SK-N-SH (cell line): ENCODE measurements around the gene WDR62. TPM values are rescaled to one million over a fixed set of nuclear protein-coding genes. Genes with fewer than 3 reads are reported as not detected.

Experiments
- CTCF ChIA-PET: fragments of 300-600, 350-600 bp; formaldehyde crosslinking; extraction: SDS; loops from one replicate; lab custom pipeline; 2021; lab: Yijun Ruan, JAX
- POLR2A ChIA-PET: fragments of 350-600 bp; sonication (Branson Sonifier 250); formaldehyde crosslinking; extraction: SDS; loops from one replicate; lab custom pipeline; 2020; ENCODE audit warnings: antibody characterized with exemption, inconsistent platforms; lab: Yijun Ruan, JAX
- DNase-seq: peaks from one replicate; pipeline ENCODE4 v3.0.0; 2012
- H2AFZ ChIP-seq: fragments of 200-600 bp; sonication (generic); 2 replicates; pipeline ENCODE4 v1.8.1; 2016; ENCODE audit warnings: antibody characterized with exemption, mild to moderate bottlenecking, low read depth
- H3F3A ChIP-seq: fragments of 200-600 bp; sonication (generic); replicated peaks from 2 replicates; pipeline ENCODE3; 2016; ENCODE audit warnings: antibody characterized with exemption, mild to moderate bottlenecking; ENCODE audit not compliant: insufficient read depth
- H3K27ac ChIP-seq, 2 experiments: fragments of 200-500 bp in 1 of 2; fragments of 200-600 bp in 1 of 2; sonication (Bioruptor generic) in 1 of 2; sonication (generic), shearing (Covaris generic) in 1 of 2; 2 replicates each; pipeline versions ENCODE4 v1.5.1 to v1.6.1; 2014 to 2016; ENCODE audit warnings: low read depth in 2 of 2, inconsistent platforms in 1 of 2, low read length in 1 of 2, mild to moderate bottlenecking in 1 of 2, mixed read lengths in 1 of 2
- H3K27me3 ChIP-seq: fragments of 200-600 bp; sonication (generic), shearing (Covaris generic); 2 replicates; pipeline ENCODE4 v1.6.1; 2016; ENCODE audit warnings: mixed run types; ENCODE audit not compliant: insufficient read depth
- H3K36me3 ChIP-seq, 2 experiments: fragments of 200-500 bp in 1 of 2; fragments of 200-600 bp in 1 of 2; sonication (Bioruptor generic) in 1 of 2; sonication (generic) in 1 of 2; replicated peaks in 1 of 2; 2 replicates each; pipeline versions ENCODE3 to v1.5.1; 2014 to 2016; ENCODE audit warnings: low read length in 1 of 2, mild to moderate bottlenecking in 1 of 2; ENCODE audit not compliant: insufficient read depth in 2 of 2, control insufficient read depth in 1 of 2
- H3K4me1 ChIP-seq, 2 experiments: fragments of 200-500 bp in 1 of 2; fragments of 200-600 bp in 1 of 2; sonication (Bioruptor generic) in 1 of 2; sonication (generic), shearing (Covaris generic) in 1 of 2; 2 replicates each; pipeline versions ENCODE4 v1.5.1 to v1.6.1; 2014 to 2016; ENCODE audit warnings: low read depth in 1 of 2, low read length in 1 of 2, mixed run types in 1 of 2; ENCODE audit not compliant: insufficient read depth in 2 of 2, control insufficient read depth in 1 of 2
- H3K4me2 ChIP-seq: fragments of 200-600 bp; sonication (generic), shearing (Covaris generic); 2 replicates; pipeline ENCODE4 v1.6.1; 2017; ENCODE audit warnings: mixed run types
- H3K4me3 ChIP-seq, 2 experiments: fragments of 200-500 bp in 1 of 2; fragments of 200-600 bp in 1 of 2; sonication (Bioruptor generic) in 1 of 2; sonication (generic), shearing (Covaris generic) in 1 of 2; 2 replicates each; pipeline versions ENCODE4 v1.5.1 to v1.8.1; 2014 to 2016; ENCODE audit warnings: low read depth in 2 of 2, inconsistent platforms in 1 of 2, low read length in 1 of 2, mild to moderate bottlenecking in 1 of 2, mixed read lengths in 1 of 2, moderate library complexity in 1 of 2
- H3K79me2 ChIP-seq: fragments of 200-600 bp; sonication (generic); 2 replicates; pipeline ENCODE4 v1.8.1; 2017; ENCODE audit warnings: mild to moderate bottlenecking; ENCODE audit not compliant: insufficient read depth
- H3K9ac ChIP-seq: fragments of 200-600 bp; sonication (generic); 2 replicates; pipeline ENCODE4 v1.6.1; 2017; ENCODE audit warnings: mixed run types
- H3K9me2 ChIP-seq: fragments of 200-600 bp; sonication (generic); 2 replicates; pipeline ENCODE4 v1.6.1; 2017; ENCODE audit warnings: mixed run types
- H3K9me3 ChIP-seq: fragments of 200-600 bp; sonication (generic); 2 replicates; pipeline ENCODE4 v1.6.1; 2017; ENCODE audit warnings: mixed run types, mild to moderate bottlenecking, moderate library complexity
- H4K20me1 ChIP-seq: fragments of 200-600 bp; sonication (generic); 2 replicates; pipeline ENCODE4 v1.6.1; 2017; ENCODE audit warnings: mild to moderate bottlenecking, mixed run types; ENCODE audit not compliant: insufficient read depth
- CTCF ChIP-seq: fragments of 200-600 bp; sonication (generic); IDR thresholded peaks from 2 replicates; pipeline ENCODE4 v1.6.1; 2017; ENCODE audit warnings: antibody characterized with exemption, mild to moderate bottlenecking, moderate library complexity
- ELF1 ChIP-seq: IDR thresholded peaks from 2 replicates; pipeline ENCODE4 v1.4.0; 2012
- EP300 ChIP-seq, 2 experiments: IDR thresholded peaks; 2 replicates each; pipeline versions ENCODE4 v1.4.0 to v1.6.1; 2012; ENCODE audit warnings: borderline replicate concordance in 1 of 2, low read depth in 1 of 2, low read length in 1 of 2
- FOSL2 ChIP-seq: IDR thresholded peaks from 2 replicates; pipeline ENCODE4 v1.4.0; 2012; ENCODE audit warnings: low read depth, mild to moderate bottlenecking, moderate library complexity, borderline replicate concordance
- JUND ChIP-seq: IDR thresholded peaks from 2 replicates; pipeline ENCODE4 v1.4.0; 2012
- MEF2A ChIP-seq: IDR thresholded peaks from 2 replicates; pipeline ENCODE4 v1.4.0; 2012; ENCODE audit warnings: low read depth, borderline replicate concordance
- NRF1 ChIP-seq: IDR thresholded peaks from 2 replicates; pipeline ENCODE4 v1.6.1; 2012; ENCODE audit warnings: low read depth, mild to moderate bottlenecking, low read length
- RAD21 ChIP-seq: IDR thresholded peaks from 2 replicates; pipeline ENCODE4 v1.6.1; 2012; ENCODE audit warnings: mild to moderate bottlenecking, low read length
- RXRA ChIP-seq: IDR thresholded peaks from 2 replicates; pipeline ENCODE4 v1.4.0; 2012; ENCODE audit warnings: low read depth, mild to moderate bottlenecking, borderline replicate concordance
- SIN3A ChIP-seq: IDR thresholded peaks from 2 replicates; pipeline ENCODE4 v1.6.1; 2012; ENCODE audit warnings: low read depth, mild to moderate bottlenecking, low read length, moderate library complexity, borderline replicate concordance
- SMC3 ChIP-seq: IDR thresholded peaks from 2 replicates; pipeline ENCODE4 v1.6.1; 2012; ENCODE audit warnings: low read depth, low read length, improper control_type of control experiment
- TEAD4 ChIP-seq: IDR thresholded peaks from 2 replicates; pipeline ENCODE4 v1.4.0; 2012; ENCODE audit warnings: mild to moderate bottlenecking, borderline replicate concordance; ENCODE audit not compliant: insufficient read depth
- USF1 ChIP-seq: IDR thresholded peaks from 2 replicates; pipeline ENCODE4 v1.4.0; 2012; ENCODE audit warnings: low read depth, borderline replicate concordance
- ZBTB33 ChIP-seq: IDR thresholded peaks from 2 replicates; pipeline ENCODE4 v1.4.0; 2012; ENCODE audit warnings: low read depth, borderline replicate concordance
- WGBS: methylation state at CpG from one replicate; pipeline ENCODE4 v1.1.6; 2017; ENCODE audit warnings: low lambda C conversion rate; 5-methylcytosine and 5-hydroxymethylcytosine counted together
- polyA plus RNA-seq, 3 experiments: library from polyadenylated mRNA; depleted of rRNA; stranded (reverse); fragments of >200 nt; gene quantifications; 2 replicates each; pipeline ENCODE4 v1.2.3, GENCODE V29; 2012
- TF ChIP-seq, protein P1 (sequence below): IDR thresholded peaks from 2 replicates; pipeline ENCODE4 v1.6.1; 2012; ENCODE audit warnings: mild to moderate bottlenecking, low read depth, low read length, moderate library complexity
- TF ChIP-seq, protein P2 (sequence below): fragments of 150-350 bp; IDR thresholded peaks from 2 replicates; pipeline ENCODE4 v1.6.1; 2016; ENCODE audit warnings: mild to moderate bottlenecking, low read depth, low read length

WDR62 gene
- polyA plus RNA-seq, 1 of the 3 experiments (the other 2 are of a cell fraction) = 5.3 TPM

- no peak for TF ChIP-seq TEAD4
- TF ChIP-seq USF1 = peak; percentile 76; the same call in 1 of the 2 replicates
- no peak for TF ChIP-seq CTCF
- no peak for TF ChIP-seq JUND
- TF ChIP-seq EP300 (IDR thresholded peaks at IDR 0.05; ENCODE audit: borderline replicate concordance in 1 of 2, low read depth in 1 of 2, low read length in 1 of 2) = 0 out of 4 replicates have a peak, but pooled peaks of 1 of the 2 experiments have one; percentile 2
- no peak for TF ChIP-seq ZBTB33
- no peak for TF ChIP-seq RAD21
Observed at GRCh38 chr19:36114721-36115452, 60.2 kb downstream of the WDR62 start, which contains the start of gene POLR2I (continued).

GRCh38 chr19:36115453-36116343 is 61.0 kb downstream of the WDR62 start, which contains the start of gene TBCB:
TSS of gene TBCB (plus strand) at chr19:36115468. CDS start at chr19:36115561, 93 bp downstream.
- no peaks in the 10 kb centered on the region for H3K27me3 ChIP-seq
- peak within 1 kb of the TSS; percentile 83 for H2AFZ ChIP-seq
- peak within 1 kb of the TSS; percentile 85 to 87 for H3K4me3 ChIP-seq
- DNase-seq = peak; percentile 90
- no peaks in the 10 kb centered on the region for H3F3A ChIP-seq
- H3K4me2 ChIP-seq = peak within 1 kb of the TSS; percentile 98
- POLR2A ChIA-PET = interaction anchor here (1.0 to 1.8 kb wide), 7 partner anchors 10 to 219 kb away, joined by 3 to 6 read pairs (median 4); partner anchors contain the start of genes ZNF146 and ZNF565
- H4K20me1 ChIP-seq = no peaks in the 10 kb centered on the region
- H3K79me2 ChIP-seq = peaks cover 46% of the 10 kb centered on the region; the same call in 1 of the 2 replicates
- H3K9ac ChIP-seq = peak within 1 kb of the TSS; percentile 69
- H3K9me3 ChIP-seq = no peaks in the 10 kb centered on the region
- H3K36me3 ChIP-seq = peaks cover 24 to 31% of the 10 kb centered on the region in 2 experiments
- peak within 1 kb of the TSS; percentile 80 to 96 for H3K27ac ChIP-seq
- CTCF ChIA-PET = interaction anchor here (0.9 to 3.5 kb wide), 4 partner anchors 12 to 234 kb away, joined by 3 to 14 read pairs (median 5); no protein-coding TSS in a partner anchor
- WGBS = 2% methylated on average over 38 of the region's 59 CpGs
- no peaks in the 10 kb centered on the region for H3K9me2 ChIP-seq
- peaks cover 6 to 22% of the 10 kb centered on the region in 2 experiments; a peak in 1 of 4 replicates for H3K4me1 ChIP-seq
- TF ChIP-seq SIN3A (peak; percentile 33; the same call in 1 of the 2 replicates), FOSL2 (no peak), ELF1 (no peak; the same call in 1 of the 2 replicates), NRF1 (no peak), SMC3 (no peak), RXRA (no peak), MEF2A (no peak)
- TF ChIP-seq, protein P1, sequence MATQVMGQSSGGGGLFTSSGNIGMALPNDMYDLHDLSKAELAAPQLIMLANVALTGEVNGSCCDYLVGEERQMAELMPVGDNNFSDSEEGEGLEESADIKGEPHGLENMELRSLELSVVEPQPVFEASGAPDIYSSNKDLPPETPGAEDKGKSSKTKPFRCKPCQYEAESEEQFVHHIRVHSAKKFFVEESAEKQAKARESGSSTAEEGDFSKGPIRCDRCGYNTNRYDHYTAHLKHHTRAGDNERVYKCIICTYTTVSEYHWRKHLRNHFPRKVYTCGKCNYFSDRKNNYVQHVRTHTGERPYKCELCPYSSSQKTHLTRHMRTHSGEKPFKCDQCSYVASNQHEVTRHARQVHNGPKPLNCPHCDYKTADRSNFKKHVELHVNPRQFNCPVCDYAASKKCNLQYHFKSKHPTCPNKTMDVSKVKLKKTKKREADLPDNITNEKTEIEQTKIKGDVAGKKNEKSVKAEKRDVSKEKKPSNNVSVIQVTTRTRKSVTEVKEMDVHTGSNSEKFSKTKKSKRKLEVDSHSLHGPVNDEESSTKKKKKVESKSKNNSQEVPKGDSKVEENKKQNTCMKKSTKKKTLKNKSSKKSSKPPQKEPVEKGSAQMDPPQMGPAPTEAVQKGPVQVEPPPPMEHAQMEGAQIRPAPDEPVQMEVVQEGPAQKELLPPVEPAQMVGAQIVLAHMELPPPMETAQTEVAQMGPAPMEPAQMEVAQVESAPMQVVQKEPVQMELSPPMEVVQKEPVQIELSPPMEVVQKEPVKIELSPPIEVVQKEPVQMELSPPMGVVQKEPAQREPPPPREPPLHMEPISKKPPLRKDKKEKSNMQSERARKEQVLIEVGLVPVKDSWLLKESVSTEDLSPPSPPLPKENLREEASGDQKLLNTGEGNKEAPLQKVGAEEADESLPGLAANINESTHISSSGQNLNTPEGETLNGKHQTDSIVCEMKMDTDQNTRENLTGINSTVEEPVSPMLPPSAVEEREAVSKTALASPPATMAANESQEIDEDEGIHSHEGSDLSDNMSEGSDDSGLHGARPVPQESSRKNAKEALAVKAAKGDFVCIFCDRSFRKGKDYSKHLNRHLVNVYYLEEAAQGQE = no peak
- TF ChIP-seq, protein P2, sequence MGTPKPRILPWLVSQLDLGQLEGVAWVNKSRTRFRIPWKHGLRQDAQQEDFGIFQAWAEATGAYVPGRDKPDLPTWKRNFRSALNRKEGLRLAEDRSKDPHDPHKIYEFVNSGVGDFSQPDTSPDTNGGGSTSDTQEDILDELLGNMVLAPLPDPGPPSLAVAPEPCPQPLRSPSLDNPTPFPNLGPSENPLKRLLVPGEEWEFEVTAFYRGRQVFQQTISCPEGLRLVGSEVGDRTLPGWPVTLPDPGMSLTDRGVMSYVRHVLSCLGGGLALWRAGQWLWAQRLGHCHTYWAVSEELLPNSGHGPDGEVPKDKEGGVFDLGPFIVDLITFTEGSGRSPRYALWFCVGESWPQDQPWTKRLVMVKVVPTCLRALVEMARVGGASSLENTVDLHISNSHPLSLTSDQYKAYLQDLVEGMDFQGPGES = no peak
